ENCODE measurements around the gene DCTD.

The DCTD gene

DNA sequence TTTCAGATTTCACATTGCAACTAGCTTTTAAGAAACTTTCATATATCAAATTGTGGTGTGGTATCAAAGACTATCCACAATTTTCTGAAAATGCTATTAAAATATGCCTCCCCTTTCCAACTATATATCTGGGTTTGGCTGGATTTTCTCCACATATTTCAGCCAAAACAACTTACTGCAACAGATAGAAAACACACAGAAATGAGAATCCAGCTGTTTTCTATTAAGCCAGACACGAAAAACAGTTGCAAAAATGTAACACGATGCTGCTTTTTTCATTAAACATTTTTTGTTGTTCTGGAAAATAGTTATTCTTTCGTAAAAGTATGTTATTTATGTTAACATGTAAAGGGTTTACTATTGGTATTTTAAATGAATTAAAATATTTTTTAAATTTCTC lies 33.1 kb downstream of the DCTD start:
- TF ChIP-seq, protein P1, sequence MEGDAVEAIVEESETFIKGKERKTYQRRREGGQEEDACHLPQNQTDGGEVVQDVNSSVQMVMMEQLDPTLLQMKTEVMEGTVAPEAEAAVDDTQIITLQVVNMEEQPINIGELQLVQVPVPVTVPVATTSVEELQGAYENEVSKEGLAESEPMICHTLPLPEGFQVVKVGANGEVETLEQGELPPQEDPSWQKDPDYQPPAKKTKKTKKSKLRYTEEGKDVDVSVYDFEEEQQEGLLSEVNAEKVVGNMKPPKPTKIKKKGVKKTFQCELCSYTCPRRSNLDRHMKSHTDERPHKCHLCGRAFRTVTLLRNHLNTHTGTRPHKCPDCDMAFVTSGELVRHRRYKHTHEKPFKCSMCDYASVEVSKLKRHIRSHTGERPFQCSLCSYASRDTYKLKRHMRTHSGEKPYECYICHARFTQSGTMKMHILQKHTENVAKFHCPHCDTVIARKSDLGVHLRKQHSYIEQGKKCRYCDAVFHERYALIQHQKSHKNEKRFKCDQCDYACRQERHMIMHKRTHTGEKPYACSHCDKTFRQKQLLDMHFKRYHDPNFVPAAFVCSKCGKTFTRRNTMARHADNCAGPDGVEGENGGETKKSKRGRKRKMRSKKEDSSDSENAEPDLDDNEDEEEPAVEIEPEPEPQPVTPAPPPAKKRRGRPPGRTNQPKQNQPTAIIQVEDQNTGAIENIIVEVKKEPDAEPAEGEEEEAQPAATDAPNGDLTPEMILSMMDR (IDR thresholded peaks at IDR 0.05; ENCODE audit: low read depth, low read length, missing control alignments) = no peak
- in situ Hi-C loops (cut with HindIII; ENCODE audit: low sequenced_read_pairs) = no loop called here
- no peak overlapping the region for H3K4me3 ChIP-seq (ENCODE audit: low read depth, low read length)
- DNase-seq (ENCODE audit: low read depth) = no peak

DNA sequence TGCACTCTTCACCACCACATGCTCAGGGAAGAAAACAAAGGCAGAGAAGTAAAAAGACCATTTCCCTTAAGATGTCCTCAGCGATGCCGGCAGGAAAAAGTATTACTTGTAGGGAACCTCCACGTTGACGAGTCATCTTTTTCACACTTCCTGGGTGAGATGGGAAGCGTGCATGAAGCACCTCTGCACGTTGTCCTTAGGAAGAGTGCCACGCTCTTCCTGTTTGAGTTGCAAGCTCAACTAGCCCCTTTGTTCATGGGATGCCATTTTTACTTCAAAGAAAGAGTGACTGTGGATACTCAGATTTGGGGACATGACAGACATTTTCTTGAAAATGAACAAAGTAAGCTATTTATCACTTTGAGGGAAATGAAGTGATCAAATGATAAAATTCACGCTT lies 33.8 kb downstream of the DCTD start:
- no peak overlapping the region for H3K4me3 ChIP-seq (ENCODE audit: low read depth, low read length)
- DNase-seq (ENCODE audit: low read depth) = no peak
- TF ChIP-seq, protein P1 (IDR thresholded peaks at IDR 0.05; ENCODE audit: low read depth, low read length, missing control alignments) = no peak
- in situ Hi-C loops (cut with HindIII; ENCODE audit: low sequenced_read_pairs) = no loop called here

DNA sequence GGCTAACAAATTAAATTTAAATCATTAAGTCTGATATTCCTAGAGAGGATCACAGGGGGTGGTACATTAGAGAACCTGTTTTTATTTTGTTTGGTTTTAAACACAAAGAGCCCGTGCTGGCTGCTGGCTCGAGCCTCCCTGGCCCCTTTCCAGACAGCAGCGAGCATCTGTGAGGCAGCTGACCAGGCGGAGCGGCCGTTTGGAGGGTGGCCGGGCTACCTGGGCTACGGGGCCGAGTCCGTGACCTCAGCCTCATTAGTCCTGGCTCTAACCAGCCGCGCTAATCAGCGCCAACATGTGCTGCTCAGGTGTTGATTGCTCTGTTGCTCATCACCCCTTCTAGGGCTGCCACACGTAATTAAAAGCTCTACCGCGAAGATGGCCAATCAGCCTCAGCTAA lies 35.3 kb downstream of the DCTD start:
- no peak overlapping the region for H3K4me3 ChIP-seq (ENCODE audit: low read depth, low read length)
- DNase-seq (ENCODE audit: low read depth) = peak; percentile 36
- TF ChIP-seq, protein P1 (IDR thresholded peaks at IDR 0.05; ENCODE audit: low read depth, low read length, missing control alignments) = no peak
- in situ Hi-C loops (cut with HindIII; ENCODE audit: low sequenced_read_pairs) = no loop called here

DNA sequence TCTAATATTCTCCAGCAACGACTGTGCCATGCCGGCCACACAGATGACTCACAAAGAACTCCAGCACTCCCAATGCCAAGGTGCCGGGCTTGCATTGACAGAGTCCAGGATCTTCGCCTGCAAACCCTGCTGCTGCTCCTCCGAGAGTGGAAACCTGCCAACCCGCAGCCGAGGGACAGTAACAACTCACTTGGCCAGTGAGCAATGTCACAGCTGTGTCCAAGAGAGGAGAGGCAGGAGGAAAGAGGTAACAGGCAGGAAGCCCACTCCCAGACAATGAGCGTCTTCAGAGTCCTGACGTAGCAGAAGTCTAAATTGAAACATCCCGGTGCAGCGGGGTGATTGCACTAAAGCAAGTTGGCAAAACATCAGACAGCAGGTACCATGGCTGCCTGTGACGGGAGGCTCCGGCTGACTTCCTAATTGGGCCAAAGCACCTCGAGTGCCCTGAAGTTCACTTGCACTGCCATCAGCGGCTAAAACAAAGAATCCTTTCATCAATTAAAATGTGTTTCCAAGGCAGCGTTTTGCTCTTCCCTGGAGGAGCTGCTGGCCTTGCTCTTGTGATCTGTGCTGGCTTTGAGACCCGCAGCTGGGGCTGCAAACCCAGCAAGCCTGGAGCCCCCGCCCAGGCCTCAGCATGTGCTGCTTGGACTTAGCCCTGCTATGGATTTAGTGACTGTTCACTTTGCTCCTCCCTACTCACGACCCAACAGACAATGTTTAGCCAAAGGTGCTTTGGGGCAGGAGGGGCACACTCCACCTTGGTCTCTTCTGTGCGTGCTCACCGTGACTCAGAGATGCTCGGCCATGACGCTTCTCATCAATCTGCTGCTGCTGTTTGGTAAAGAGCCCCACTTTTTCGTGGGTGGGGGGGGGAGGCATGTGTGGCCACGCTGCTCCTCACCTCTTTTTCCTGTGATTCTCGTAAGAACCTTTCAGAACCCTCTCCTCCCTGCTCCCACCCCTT lies 36.5 kb downstream of the DCTD start:
- TF ChIP-seq, protein P1 (IDR thresholded peaks at IDR 0.05; ENCODE audit: low read depth, low read length, missing control alignments) = no peak
- in situ Hi-C loops (cut with HindIII; ENCODE audit: low sequenced_read_pairs) = no loop called here
- H3K4me3 ChIP-seq (ENCODE audit: low read depth, low read length) = peak overlapping the region; percentile 24
- peak; percentile 22 for DNase-seq (ENCODE audit: low read depth)

DNA sequence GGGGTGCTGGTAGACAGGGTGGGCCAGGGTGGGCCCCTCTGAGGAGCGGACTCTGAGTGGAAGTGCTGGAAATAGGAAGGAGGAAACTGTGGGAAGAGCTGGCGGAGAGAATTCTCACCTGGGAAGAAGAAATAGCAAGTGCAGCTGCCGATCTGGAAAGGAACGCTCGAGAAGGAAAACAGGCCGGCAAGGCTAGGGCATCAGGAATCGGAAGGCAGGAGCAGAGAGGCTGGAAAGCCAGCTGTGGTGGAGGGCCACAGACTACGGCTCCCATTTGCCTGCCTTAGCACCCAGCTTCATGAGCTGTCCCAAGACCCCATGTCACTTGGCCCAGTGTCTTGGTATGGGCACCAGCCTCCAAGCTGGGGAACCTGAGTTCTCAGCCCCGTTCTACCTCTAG lies 37.3 kb downstream of the DCTD start:
- H3K4me3 ChIP-seq (ENCODE audit: low read depth, low read length) = no peak overlapping the region
- in situ Hi-C loops (cut with HindIII; ENCODE audit: low sequenced_read_pairs) = no loop called here
- TF ChIP-seq, protein P1 (IDR thresholded peaks at IDR 0.05; ENCODE audit: low read depth, low read length, missing control alignments) = no peak
- no peak for DNase-seq (ENCODE audit: low read depth)

DNA sequence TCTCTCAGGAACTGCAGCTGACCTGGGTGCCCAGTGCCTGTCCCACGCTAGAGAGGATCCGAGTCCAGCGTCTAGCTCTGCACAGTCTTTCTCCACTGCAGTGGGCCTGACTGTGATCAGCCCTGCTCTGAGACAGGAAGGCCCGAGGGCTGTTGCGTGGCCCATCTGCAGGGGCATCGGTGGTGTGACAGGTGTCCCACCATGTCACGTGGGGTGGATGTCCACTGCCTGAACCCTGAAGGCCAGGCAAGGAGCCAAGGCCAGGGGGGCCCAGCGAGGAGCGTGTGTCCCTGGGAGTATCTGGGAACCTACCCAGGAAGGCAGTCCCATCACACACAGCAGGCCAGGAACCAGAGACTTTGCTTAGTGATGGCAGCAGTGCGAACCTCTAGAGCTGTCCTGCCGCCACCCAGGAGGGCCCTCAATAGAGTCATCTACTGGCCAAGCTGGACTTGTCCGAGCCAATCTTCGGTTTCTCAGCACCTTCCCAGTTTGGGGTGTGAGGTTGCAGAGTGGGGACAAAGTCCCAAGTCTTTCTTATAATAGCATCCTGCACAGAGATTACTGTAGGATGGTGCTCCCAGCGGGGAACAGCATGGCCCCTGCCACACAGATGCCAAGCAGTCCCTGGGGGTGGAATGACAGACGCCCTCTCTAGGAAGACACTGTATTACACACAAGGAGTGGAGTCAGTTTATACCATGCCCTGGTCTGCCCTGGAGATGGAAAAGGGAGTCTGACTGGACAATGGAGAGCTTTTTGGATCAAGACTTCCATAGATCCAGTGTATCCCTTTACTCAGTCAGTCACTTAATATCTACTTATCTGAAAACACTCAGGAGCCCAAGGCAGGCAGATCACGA lies 38.3 kb downstream of the DCTD start:
- in situ Hi-C loops (cut with HindIII; ENCODE audit: low sequenced_read_pairs) = no loop called here
- TF ChIP-seq, protein P1 (IDR thresholded peaks at IDR 0.05; ENCODE audit: low read depth, low read length, missing control alignments) = no peak
- DNase-seq (ENCODE audit: low read depth) = no peak
- no peak overlapping the region for H3K4me3 ChIP-seq (ENCODE audit: low read depth, low read length)

Measured in astrocyte of the cerebellum (primary cell).